Stimulated activated CD8-positive, alpha-beta memory T cell treated with anti-CD3 and anti-CD28 coated beads, Interleukin-12 subunit alpha, Interleukin-12 subunit beta, amount 100 ng/mL, for 24 hours (primary cell): ENCODE results near the gene FRMD3.
A peak's percentile ranks its signal among the peaks of the same experiment; 100 is the strongest.

Source experiments
- DNase-seq: peaks from one replicate; pipeline ENCODE4 v3.0.0-alpha.2; 2020; ENCODE audit errors: extremely low read depth

Gene FRMD3

DNA sequence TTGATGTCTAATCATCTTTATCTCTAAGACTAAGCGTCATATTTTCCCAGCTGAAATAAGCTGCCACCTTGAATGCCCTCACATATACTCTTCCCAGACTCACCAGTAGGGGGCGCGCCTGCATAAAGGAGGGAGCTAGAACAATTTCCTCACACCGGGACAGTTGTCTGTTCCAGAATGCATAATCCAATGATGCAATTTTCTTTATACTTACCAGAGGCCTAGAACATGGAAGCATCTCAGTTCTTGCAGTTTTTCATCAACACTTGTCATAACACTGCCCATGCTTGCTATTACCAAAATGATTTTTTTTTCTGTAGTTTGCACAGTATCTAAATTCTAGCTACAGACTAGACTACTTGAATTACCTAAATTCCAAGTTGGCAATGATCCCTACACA lies 203.9 kb downstream of the FRMD3 start:
- peak; percentile 23 for DNase-seq

DNA sequence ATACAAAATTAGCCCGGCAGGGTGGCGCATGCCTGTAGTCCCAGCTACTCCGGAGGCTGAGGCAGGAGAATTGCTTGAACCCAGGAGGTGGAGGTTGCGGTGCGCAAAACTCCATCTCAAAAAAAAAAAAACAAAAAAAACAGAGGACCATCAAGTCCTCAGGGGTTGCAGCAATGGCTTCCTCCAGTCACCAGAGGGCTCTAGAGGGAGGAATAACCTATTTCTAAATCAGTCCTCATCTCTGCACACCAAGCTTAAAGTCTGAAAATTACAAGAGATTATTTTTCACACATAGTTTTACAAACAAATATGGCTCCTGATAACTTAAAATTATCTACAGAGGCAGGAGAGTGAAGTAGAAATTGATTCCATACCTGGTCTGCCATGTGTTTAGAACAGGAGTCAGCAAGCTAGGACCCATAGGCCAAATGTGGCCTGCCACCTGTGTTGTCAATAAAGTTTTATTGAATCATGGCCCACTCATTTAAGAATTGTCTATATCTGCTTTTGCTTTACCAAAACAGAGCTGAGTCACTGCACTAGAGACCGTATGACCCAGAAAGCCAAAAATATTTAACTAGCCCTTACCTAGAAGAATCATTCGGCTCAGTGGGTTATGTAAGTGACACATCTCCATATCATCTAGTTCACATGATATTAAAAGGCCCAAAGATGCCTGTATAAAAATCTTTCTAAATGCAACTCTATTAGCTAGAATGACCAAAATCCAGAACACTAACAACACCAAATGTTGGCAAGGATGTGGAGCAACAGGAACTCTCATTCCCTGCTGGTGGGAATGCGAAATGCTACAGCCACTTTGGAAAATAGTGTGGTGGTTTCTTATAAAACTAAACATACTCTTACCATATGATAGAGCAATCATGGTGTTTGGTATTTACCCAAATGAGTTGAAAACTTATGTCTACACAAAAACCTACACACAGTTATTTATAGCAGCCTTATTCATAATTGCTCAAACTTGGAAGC lies 207.7 kb downstream of the FRMD3 start:
- DNase-seq: no peak

- no peak for DNase-seq
Observed at GRCh38 chr9:83327750-83328622, 210.2 kb downstream of the FRMD3 start.

GRCh38 chr9:83327323-83327722 lies 210.9 kb downstream of the FRMD3 start:
- no peak for DNase-seq

- DNase-seq: no peak
Observed at GRCh38 chr9:83323148-83323547, 215.1 kb downstream of the FRMD3 start.

DNA sequence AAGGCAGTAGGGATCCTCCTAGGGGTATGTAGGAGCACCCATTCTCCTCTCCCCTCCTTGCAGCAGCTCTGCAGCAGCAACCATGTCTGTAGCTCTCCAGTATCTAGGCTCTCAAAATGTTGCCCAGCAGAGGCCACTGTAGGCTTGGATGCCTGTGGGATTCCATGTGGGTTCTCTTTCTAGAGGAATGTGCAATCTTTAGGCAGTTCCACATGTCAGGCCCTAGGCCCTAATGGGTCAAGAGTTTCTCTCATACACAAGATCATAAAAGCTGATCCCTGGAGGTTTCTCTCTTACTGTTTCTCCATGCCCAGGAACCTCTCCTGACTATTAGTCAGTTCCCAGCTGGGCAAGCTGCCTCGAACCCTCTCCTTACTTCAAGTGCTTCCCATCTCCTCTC lies 215.8 kb downstream of the FRMD3 start:
- DNase-seq: no peak

GRCh38 chr9:83317244-83317643 lies 221.0 kb downstream of the FRMD3 start:
- no peak for DNase-seq

DNA sequence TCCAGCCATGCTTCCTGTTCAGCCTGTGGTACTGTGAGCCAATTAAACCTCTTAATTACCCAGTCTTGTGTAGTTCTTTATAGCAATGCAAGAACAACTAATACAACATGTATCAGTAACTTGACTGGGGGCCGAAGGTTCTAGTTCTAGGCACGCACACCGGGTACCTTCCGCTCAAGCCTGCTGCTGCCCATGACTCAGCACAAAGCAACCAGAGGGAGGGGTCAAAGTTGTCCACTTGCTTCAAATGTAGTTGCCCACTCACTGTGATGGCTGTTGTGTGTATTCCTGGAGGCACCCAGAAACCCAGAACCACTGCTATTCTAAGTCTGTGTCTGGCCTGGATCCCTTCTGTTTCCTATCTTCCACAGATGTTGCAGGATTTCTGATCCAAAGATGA lies 222.6 kb downstream of the FRMD3 start:
- DNase-seq: no peak

GRCh38 chr9:83313781-83314180 lies 224.4 kb downstream of the FRMD3 start:
- no peak for DNase-seq

DNA sequence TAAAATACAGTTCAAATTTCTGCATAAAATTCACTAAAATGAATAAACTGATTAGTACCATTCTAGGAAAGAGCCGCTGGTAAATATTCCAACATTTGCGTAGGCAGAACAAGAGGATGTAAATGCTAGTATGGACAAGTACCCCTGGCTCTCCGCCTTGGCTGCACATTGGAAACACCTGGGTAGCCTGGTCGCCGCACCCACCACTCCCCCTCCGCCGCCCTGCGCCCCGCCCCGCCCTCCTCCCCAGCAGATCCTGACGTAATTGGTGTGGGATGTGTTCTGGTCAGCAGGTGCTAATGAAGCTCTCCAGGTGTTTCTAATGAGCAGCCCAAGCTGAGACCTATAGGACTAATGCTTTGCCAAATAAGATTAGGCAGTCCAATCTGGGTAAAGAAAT lies 225.7 kb downstream of the FRMD3 start:
- no peak for DNase-seq

DNA sequence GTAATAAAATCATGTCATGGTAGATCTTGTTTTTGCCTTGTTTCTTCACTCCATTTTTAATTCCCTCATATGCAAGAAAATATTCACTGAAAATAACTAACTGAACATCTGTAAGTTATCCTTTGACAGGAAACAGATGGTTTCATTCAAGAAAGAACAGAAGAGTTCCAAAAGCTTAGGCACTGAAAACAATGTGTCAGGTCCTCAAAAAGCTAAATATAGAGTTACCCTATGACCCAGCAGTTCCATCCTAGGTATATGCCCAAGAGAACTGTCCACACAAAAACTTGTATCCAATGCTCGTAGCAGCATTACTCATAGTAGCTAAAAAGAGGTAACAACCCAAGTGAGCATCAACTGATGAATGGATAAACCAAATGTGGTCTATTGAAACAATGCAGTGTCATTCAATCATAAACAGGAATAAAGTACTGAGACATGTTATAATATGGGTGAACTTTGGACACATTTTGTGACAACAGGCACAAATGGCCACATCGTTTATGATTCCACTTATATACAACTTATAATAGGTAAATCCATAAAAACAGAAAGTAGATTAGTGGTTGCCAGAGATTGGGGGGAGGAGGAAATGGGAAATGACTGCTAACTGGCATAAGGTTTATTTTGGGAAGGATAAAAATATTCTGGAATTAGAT lies 231.0 kb downstream of the FRMD3 start:
- DNase-seq: no peak

DNA sequence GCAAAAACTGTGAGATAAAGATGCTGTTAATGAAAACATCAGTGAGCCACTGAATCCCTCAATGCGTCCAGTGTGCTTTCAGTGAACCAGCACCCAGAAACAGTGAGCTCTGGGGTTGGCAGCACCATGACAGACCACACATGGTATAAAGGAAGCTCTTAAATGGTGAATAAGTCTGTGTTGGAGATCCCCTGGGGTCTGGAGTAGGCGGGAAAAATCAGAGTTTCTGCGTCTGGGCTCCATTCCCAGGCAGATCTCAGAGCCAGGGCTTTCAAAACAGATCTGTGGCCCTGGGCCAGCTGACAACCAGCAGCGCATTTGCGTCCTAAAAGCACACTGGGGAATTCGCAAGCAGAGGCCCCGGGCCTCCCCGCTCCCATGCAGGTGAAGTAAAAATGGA lies 233.5 kb downstream of the FRMD3 start:
- DNase-seq: no peak

DNA sequence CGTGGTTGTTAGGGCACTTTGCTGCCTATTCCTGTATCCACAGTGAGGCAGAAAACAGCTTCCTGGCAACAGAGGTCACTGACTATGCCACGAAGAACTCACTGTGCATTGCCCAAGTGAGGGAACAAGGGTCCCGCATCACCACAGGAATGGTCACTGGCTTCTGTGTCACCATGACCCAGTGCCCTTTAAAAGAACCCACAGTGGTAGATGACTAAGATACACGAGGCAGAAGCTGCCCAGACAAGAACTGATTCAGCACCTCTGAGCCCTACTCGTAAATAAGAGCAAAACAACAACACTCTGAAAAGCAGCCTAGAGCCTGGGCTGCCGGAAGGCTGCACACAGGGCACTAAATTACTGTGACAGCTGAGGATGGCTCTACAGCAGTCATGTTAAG lies 238.6 kb downstream of the FRMD3 start:
- no peak for DNase-seq

GRCh38 chr9:83299094-83299493 lies 239.1 kb downstream of the FRMD3 start:
- DNase-seq: no peak

DNA sequence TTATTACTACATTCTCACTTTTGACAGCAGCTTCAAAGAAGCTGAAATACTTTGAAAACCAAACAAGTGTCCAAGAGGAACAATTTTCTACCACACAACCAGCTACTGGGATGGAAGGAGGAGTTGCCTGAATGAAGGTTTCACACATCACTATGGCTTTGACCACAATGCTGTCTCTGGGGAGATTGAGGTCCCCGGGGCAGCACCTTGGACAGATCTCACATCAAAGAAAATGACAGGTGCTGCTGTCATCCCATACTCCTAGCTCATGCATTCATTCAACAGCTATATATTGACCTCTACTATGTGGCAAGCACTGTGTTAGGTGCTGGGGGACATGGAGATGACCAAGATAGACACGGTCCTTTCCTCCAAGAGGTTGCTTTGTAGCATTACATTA lies 242.1 kb downstream of the FRMD3 start:
- DNase-seq: no peak

DNA sequence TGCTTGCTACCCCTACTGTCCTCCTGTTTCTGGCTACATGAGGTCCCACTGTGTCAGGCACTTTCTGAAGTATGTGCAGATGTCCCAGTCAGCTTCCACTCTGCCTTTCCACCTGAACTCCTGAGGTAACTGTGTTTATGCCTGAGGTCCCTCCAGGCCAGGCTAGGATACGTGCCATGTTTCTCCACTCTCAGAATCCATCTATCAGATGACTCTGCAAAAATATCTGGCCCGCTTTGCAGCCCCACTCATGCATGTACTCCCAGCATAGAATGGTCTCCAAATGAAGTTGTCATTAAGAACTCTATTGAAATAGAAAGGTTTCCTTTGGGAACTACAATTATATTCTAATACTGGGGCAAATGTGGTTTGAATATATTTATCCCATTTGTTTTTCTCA lies 243.4 kb downstream of the FRMD3 start:
- no peak for DNase-seq

DNA sequence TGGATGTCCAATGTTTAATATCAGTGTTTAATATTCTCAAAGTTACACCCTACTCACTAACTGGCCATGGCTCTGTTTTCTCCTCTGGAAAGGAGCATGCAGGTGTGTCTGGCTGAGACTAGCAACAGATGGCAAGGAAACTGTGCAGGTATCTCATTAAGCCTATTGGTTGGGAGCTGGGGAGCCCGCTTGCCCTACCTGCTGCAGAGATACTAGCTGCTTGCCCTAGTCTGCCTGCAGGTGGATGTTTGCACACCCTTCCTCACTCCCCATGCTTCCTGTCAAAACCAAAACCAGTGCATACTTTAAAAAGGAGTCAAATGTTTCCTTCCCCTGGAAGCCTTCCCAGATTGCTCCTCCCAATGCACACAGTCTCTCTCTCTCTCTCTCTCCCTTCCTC lies 247.0 kb downstream of the FRMD3 start:
- no peak for DNase-seq

GRCh38 chr9:83290692-83291091 lies 247.5 kb downstream of the FRMD3 start:
- no peak for DNase-seq

DNA sequence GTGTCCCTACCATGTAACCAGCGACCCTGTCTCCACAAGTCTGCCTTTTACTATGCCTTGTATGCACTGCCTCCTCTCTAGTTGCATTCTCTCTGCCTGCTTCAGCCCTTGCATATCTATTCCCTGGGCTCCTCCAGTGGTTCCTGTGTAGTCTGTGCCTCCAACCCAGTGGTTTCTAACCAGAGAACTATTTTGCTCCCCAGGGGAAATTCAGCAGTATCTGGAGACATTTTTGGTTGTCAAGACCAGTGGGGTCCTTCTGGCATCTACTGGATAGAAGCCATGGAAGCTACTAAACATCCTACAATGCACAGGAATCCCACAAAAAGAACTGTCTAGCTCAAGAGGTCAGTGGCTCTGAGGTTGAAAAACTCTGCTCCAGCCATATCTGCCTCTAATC lies 251.2 kb downstream of the FRMD3 start:
- DNase-seq: no peak

DNA sequence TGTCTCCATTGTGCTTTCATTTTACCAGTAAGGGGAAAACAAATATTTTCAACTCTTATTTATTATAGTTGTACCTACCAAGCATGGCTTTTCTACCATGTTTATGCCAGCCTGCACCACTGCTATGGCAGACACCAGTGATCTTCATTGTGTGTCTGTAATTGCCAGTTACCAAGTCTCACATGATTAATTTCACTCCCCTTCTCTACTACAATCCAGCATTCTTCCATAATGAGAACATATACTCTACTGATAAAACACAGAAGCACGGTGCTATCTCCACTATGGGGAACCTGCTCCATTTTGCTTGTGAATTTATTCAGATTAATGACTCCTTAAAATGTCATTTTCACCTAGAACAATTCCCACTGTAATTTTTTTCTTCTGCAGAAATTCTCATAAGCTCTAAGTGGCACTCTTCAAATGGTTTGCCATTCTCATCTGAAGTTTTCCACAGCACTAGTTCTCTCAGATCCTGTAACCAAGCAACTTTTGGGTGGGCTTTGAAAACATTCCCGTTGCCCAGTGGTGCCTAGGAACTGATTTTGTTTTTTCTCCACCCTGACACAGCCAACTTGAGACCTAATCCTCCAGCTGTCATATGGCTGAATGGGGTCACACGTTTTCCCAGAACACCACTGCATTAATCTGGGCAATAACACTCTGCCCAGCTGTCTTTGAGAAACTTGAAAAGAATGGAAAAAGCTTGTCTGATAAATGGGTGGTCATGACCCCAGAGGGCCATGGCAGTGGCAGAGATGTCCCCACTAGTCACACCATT lies 252.6 kb downstream of the FRMD3 start:
- DNase-seq: no peak

- no peak for DNase-seq
Observed at GRCh38 chr9:83284746-83285145, 253.5 kb downstream of the FRMD3 start.
